Activated CD8-positive, alpha-beta memory T cell treated with anti-CD3 and anti-CD28 coated beads, Interleukin-2, amount 50 U/mL, for 48 hours (primary cell): ENCODE measurements around the gene FAP.

ENCODE experiments used
- DNase-seq: peaks from one replicate; pipeline ENCODE4 v3.0.0-alpha.2; 2020

Gene FAP, protein sequence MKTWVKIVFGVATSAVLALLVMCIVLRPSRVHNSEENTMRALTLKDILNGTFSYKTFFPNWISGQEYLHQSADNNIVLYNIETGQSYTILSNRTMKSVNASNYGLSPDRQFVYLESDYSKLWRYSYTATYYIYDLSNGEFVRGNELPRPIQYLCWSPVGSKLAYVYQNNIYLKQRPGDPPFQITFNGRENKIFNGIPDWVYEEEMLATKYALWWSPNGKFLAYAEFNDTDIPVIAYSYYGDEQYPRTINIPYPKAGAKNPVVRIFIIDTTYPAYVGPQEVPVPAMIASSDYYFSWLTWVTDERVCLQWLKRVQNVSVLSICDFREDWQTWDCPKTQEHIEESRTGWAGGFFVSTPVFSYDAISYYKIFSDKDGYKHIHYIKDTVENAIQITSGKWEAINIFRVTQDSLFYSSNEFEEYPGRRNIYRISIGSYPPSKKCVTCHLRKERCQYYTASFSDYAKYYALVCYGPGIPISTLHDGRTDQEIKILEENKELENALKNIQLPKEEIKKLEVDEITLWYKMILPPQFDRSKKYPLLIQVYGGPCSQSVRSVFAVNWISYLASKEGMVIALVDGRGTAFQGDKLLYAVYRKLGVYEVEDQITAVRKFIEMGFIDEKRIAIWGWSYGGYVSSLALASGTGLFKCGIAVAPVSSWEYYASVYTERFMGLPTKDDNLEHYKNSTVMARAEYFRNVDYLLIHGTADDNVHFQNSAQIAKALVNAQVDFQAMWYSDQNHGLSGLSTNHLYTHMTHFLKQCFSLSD

DNA sequence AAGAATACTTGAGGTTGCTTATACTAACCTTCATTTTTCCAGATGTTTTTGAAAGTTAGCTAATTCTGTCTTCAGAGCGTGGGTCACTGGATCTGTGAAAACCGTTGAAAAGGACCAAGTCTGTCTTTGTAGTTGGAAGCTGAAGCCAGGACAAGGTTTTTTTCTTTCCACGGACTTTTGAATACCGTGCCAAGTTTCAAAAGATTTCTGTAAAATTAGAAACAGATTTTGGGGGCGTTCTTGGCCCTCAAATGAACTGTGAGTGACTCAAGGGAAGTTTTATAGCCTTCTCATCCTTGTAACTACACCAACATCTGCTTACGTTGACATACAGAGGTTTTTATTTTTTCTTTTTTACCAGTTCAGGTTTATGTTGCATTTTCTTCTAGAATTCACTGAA is at the start of gene FAP:
TSS of gene FAP (minus strand) at position 152 of the 400 bp plus-strand sequence. CDS start at position 34, 118 bp downstream.
- DNase-seq, result no peak

DNA sequence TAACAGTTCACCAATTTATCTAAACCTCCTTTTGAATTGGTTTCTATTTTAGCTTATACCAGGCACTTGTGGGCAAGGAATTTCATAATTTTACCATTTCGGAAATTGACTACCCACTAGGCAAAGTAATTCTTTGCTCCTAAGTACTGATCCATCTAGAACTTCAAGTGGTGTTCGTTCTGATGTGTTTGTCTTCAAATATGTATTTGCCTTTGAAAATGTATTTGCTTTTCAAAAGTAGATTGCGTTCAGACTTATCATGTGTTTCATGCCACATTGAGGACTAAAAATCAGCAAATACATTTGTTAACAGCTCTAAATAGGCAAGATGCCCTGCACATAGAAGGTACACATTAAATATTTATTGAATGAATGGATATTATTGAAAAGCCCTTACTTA is 48.5 kb upstream of the FAP start:
- no peak for DNase-seq

DNA sequence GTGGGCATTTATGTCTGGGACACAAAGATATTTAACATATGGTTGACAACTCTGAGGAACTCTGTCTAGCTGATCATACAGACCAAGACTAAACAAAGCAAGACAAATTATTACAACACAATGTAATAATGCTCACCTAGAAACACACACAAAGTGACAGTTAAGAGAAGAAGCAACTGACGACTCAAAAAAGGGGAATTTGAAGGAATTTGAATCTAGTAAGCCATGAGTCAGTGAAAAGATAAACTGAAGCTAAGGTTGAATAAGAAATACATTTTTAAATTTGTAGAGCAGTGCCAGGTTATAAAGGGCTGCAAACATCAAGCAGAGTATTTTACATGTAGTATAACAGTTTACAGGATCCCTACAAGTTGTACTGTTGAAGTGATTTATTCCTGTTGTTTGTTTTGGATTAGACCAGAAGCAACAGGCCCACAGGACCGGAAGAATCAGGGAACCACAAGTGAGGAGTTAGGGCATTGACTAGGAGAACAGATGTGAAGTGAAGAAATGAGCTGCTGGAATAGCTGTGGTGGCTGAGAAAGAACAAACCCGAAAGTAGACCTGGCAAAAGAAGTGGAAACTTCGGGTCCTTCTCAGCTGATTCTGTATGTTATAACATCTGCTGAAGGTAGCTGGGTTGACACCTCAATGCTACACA is 39.6 kb upstream of the FAP start:
- DNase-seq, result no peak

DNA sequence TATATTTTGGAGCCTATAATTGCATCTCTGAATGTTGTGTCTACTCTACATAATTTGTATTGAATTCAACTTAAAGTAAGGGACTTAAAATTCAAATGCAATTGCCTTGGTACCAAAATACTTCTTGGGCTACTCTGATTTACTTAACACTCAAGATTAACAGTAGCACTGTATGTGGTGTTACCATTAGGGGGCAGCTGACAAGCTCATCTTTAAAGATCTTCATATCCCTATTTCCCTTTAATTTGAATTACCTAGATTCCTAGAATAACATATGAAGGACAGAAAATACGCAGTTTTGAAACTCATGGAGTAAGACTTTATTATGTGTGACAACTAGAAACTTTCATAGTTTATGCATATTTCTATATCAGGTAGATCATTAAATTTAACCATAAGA is 37.4 kb upstream of the FAP start:
- no peak for DNase-seq

DNA sequence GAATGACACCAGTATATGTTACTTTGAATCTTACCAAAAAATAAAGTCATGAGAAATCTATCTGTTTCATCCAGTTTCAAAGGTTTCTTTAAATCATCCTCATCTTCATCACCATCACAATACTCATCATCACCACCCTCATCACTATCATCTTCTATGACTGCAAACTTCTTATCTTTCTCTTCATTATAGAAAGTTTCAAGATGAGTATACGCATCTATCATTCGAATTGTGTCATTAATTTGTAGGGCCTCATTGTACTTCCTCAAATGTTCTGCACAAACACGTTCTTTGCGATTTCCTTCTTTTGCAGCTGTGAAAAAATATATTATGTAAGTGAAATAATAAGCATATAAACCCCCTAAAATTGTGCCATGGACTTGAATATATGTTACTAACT is 34.1 kb upstream of the FAP start:
- no peak for DNase-seq

DNA sequence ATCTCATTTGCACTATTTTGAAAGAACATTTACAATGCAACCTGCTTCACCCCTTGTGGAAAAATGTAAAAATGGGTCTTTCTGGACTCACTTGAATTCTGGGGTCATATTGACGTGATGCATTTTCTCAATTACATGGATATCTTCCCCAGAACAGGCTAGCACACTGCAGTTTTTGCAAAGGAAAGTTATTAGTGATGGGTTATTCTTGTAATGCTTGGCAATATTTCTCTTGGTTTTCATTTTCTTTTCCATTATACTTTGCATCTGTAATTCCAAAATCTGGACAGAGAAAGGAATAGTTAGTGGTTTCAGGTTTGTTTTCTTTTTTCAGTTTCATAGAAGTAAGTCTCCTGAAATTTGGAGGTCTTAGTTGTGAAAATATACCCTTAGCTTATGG is 24.8 kb upstream of the FAP start:
- no peak for DNase-seq

DNA sequence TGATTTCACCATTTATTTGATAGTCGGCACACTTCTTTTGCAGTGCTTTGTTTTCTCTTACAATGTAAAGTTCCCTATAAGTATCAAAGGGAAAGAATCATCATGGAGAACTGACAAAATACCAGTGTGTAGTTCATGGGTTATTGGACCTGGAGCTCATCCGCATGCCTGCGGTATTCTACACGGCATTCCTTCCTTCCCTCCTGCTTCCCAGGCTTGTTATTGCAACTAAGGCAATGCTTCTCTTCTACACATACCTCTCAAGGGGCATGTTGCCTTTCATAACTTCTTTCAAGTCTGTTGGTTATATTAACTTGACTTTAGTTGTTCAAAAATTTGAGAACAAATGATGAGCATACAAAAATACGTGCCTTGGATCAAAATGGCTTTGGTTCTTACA is 24.3 kb upstream of the FAP start:
- DNase-seq, result no peak

DNA sequence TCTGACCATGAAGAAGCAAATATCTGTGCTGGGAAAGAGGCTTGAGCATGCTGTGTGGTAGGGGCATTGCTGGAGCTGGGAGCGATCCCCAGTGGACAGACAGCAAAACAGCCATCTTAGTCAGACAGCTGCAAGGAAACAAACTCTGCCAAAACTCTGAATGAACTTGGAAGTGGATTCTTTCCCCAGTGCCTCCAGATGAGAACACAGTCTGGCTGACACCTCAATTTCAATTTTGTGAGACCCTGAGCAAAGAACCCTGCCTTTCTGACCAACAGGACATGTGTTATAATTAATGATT is 23.2 kb upstream of the FAP start:
- DNase-seq, result no peak

DNA sequence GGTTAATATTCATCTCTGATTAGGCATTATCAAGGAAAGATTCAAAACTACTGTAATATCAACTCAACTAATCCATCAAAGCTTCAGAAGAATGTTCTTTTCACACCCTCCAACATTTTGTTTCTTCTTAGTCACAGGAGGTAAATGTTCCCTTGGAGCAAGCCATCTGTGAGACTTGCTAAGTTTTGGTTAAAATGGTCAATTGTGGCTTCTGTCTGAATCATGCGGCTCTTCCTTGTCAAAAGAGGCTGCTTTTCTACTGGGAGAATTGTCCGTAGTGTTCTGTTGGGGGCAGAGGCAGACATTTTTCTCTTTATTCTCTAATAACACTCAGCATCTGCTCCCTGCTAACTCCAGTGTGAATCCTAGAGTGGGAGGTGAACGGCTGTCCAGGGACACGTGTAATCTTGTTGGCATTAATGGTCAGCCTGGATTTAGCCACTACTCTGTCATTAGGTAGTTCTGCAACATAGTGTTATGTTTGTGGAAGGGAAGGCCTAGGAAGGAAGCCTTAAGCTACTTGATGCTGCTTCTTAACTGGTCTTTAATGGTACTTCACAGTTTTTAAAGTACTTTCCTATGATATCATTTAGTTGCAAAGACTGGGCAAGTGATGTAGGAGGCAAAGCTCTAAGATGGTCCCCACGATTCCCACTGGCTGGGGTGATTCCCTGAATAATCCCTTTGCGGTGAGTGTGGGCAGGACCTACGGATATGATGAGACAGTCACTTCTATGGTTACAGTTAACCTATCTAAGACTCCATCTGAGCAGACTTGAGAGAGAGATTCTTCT is 22.6 kb upstream of the FAP start:
- DNase-seq, result no peak

DNA sequence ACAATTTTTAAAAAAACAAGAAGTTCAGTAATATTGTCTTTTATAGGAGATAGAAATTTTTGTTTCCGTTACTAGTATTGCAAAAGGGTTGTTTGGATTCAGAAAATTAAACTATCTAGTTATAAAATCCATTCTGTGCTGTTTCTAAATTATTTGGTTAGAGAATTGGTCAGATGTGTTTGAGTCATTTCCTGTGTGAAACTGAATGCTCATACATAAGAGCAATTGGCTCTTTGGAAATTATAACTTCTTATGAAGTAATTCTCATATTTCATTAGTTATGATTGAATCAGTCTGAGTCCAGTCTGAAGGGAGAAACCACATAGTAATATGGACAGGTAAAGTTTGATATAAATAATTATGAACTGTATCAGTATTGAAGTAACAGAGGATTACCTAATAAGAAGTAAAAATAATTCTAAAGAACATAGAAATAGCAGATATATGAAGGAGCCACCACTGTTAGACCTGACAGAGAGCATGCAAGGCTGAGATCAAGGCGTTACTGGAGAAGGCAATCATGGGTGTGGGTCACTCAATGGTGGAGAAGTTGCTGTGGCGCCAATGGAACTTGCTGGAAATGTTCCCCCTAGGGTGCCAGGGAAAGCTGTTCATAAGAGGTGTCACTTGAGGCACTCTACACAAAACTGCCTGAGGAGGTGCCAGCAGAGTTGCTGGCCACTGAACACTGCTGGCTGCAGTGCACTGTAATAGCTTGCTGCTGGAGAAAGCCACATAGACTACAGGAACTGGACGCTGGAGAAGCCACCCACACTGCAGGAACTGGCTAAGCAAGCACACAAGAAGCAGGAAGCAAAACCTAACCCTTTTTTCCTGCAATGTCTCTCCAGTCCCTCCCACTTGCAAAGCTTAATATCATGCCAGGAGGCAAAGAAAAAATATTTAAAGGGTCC is 18.0 kb upstream of the FAP start:
- no peak for DNase-seq

DNA sequence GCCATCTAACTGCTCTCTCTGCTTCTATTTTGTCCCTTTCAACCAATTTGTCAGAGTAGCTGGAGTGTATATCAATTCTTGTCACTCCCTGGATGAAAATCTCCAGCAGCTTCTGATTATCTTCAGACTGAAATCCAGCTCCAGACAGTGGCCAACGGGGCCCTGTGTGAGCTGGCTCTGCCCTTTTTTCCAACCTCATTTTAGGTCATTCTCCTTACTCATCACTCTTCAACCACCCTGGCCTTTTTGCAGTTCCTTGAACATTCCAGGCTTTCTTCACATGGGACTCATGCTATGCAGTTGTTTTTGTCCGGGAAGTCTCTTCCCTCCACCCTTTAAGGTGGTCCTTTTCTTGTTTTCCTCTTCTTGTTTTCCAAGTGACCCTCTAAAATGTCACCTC is 15.4 kb upstream of the FAP start:
- no peak for DNase-seq

DNA sequence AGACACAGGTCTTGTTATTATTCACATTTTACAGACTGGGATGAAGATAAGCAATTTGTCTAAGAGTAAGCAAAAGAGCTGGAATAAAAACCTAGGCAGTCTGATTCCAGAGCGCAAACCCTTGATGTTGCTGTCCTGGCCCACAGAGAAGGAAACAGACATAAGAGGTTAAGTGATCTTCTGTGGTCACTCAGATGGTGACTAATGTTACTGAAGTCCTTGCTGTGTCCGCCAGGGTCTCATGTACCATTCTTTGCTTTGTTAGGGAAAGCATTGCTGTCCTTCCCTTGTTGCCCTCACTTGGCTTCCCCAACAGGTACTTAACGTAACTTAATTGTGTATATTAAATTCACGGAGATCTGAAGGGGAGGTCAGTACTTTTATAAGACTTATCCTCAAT is 14.9 kb upstream of the FAP start:
- DNase-seq, result no peak

DNA sequence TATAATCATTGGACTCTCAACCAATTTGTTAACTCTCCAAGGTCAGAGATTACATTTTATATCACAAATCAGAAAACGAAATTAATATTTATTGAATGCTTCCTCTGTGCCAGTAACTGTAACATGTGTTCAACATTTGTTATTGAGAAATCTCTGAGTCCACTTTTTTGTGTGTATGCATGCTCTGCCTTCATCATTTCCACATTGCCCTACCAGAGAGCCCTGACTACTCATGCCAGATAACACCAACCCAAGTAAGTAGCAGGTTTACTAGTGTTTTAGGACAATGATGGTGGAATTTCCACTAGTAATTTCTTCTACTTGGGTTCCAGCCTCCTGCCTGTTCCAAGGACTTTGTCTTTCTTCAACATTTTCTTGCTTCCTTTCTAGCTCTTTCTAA is 14.2 kb upstream of the FAP start:
- DNase-seq, result no peak

DNA sequence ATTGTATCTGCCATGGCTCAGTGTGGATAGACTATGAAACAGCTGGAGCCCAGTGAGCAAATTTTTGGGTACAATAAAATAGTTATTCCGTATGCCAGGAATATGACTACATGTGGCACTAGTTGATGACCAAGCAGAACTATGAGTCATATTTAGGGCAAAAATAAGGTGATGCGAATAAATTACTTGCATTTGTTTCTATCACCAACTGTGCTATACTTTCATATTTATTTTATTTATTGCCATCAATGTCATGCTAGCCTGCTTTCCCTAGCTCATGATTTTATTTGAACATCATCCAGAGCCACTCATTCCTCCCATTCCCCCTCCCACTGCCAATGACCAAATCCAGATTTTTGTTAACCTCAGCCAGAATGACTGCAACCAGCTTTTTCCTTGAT is 13.3 kb upstream of the FAP start:
- no peak for DNase-seq

DNA sequence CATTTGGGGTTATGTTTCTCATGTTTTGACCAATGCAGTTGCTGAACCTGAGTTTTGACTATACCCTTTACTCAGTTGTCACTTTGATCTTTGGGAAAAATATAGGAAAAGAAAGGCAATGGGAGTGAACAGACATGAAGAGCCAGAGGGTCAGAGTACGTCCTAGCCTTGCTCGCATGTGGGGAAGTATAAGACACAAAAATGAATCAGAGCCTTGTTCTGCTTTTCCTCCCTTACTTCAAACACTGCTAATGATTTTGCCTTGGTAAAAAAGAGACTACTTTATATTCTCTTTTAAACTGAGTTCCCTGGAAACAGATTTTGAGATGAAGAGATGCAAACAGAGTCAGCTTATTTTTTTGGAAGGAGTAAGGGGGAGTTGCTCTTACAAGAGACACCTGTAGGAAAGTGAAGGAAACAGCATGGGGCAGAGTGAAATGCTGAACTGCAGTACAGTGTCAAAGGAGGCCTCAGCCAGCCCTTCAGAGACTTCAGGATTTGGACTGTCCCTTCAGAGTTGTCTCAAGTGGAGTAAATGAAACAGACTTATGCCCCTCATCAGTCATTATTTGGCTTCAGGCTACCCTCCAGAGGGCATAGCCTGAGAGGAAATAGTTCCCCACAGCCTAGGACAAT is 11.1 kb upstream of the FAP start:
- no peak for DNase-seq

DNA sequence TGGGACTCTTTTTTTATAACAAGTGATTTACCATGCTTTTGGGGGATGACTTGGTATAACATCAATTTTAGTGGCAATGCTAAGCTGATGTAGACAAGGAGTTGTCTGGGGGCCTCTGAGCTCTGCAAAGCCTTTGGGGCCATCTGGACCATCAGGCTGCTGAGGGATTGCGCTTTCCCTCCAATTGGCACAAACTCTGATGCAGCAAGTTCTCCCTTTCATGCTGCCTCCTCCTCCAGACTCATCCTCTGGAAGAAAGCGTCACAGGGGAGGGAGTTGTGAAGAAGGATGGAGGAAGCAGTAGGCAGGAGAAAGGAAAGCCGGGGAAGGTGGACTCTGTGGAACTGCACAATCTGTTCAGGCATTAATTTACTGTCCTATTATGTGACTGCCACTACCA is 10.2 kb upstream of the FAP start:
- DNase-seq, result no peak

DNA sequence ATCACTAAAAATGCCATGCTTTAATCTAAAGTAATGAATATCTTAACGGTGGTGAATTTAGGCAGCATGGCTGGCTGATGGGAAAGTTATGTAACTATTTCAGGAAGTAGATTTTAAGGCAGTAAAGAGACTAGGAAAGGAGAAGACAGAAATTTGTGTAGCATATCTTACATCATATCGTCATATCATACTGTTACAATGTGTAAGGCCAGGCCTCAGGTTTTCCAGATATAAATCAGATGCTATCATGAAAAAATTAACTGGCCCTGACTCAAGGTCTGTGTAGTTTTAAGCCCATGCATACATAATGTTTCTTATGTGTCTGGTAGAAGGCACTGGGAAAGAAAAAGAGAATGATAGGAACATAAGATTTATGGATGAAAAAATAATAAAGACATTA is 8.9 kb upstream of the FAP start:
- no peak for DNase-seq

DNA sequence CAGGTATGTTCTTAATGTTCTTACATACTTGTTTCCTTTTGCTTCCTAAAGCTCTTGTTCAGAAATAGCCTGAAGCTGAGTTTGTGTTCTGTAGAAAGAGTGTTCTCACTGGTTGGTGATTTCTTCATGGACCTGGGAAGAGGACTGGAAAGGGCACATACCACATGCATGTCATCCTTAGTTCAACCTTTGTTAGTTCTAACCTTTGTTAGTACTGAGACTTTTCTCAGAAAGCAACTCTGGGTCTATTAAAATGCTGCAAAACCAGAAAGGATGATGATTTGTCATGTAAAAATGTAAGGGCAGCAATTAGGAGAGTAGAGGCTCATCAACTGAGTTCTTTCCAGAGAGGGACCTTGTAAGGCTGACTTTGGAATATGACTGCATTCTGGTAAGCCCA is 2.5 kb upstream of the FAP start:
- DNase-seq, result no peak

DNA sequence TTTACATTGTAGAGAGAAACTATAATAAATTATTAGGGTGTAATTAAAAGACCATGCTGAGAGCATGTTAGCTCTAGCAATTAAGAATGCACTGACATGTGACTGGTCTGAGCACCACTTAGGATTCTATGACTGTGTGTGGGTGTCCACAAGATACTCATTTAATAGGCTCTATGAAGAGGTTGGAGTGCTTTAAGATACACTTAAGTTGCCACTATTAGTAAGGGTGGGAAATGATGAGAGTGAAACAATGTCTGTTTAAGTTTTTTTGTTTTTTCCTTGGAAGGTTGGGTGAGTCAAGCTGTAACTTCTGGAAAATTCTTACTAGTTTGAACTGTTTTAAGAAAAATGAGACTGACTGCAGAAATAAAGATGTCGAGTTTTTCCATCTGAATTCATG is 1.8 kb upstream of the FAP start:
- DNase-seq, result no peak

DNA sequence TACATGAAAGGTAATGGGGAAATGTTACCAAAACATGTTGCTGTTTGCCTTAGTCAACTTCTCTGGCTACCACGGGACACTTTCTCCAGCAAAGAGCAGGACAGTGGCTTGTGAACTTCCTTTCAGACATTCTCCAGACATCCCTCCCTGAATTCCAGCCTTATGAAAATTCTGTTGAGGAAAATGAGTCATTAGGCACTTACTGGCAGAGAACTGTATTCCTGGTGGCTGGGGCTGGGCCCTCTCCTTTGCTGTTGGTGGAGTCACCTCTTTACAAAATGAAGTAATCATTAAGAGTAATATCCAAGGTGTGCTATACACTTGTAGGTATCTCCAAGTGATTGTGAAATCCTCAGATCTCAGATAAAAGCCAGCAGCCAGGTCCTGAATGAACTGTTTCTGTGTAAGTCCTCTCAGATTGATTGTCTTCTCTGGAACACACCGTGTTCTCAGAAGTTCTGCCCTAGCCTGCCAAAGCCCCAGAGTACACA is 1.3 kb upstream of the FAP start:
- no peak for DNase-seq

DNA sequence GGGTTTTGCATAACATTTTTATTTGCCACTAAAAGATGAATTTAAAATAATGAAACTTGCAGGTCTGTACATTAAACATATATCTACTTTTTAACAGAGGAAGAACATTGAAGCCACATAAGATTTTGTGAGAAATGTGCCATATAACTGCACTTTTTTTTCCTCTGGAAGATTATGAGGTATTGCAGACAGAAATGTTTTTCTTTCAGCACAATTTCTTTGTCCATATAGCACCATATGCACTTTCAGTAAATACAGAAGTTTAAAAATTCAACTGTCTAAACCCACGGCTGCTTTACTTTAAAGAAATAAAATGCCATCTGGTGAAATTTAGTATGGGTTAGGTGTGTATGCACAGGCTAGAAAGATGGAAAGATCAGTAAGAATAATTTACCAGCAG is 470 bp upstream of the FAP start:
- DNase-seq, result no peak
